PC-9 (cell line): Measurements from ENCODE around the gene CAMTA1. TPM values are rescaled to one million over a fixed set of nuclear protein-coding genes. Genes with fewer than 3 reads are reported as not detected.

Experiments used
- BruUV-seq: library from RNA; stranded (reverse); fragments of 400-500 nt; replicated peaks from 2 replicates; lab custom pipeline; 2021; lab: Mats Ljungman, UMichigan
- CTCF ChIA-PET: fragments of 300-600 bp; sonication (Branson Sonifier 250); formaldehyde crosslinking; loops from one replicate; lab custom pipeline; 2022; ENCODE audit warnings: antibody characterized with exemption; lab: Charles Lee
- POLR2A ChIA-PET: fragments of 300-600 bp; sonication (Branson Sonifier 250); formaldehyde crosslinking; loops from one replicate; lab custom pipeline; 2022; ENCODE audit warnings: antibody characterized with exemption; ENCODE audit not compliant: unreplicated experiment; lab: Charles Lee
- DNase-seq, 2 experiments: peaks; one replicate each; pipeline versions ENCODE4 v3.0.0 to v3.0.0-alpha.2; 2015 to 2022; ENCODE audit warnings: mixed read lengths in 1 of 2
- H2AFZ ChIP-seq: fragments of 200-600 bp; sonication (generic); 2 replicates; pipeline ENCODE4 v1.8.1; 2017; ENCODE audit warnings: antibody characterized with exemption
- H3F3A ChIP-seq: fragments of 200-600 bp; sonication (generic); 2 replicates; pipeline ENCODE4 v1.8.1; 2017; ENCODE audit warnings: antibody characterized with exemption, mild to moderate bottlenecking, low read depth; ENCODE audit not compliant: insufficient read depth
- H3K27ac ChIP-seq: fragments of 200-600 bp; sonication (generic); 2 replicates; pipeline ENCODE4 v1.6.1; 2016; ENCODE audit warnings: mixed run types
- H3K27me3 ChIP-seq: fragments of 200-600 bp; sonication (generic); 2 replicates; pipeline ENCODE4 v1.6.1; 2016; ENCODE audit warnings: low read depth, mixed run types; ENCODE audit not compliant: insufficient read depth
- H3K36me3 ChIP-seq: fragments of 200-600 bp; sonication (generic); 2 replicates; pipeline ENCODE4 v1.6.1; 2016; ENCODE audit warnings: low read depth, mixed run types
- H3K4me1 ChIP-seq: fragments of 200-600 bp; sonication (generic); replicated peaks from 2 replicates; pipeline ENCODE4 v1.6.1; 2016; ENCODE audit warnings: mixed run types; ENCODE audit not compliant: insufficient read depth
- H3K4me2 ChIP-seq: fragments of 200-600 bp; sonication (generic); 2 replicates; pipeline ENCODE4 v1.6.1; 2017; ENCODE audit warnings: mixed run types
- H3K4me3 ChIP-seq: fragments of 200-600 bp; sonication (generic); 2 replicates; pipeline ENCODE4 v1.6.1; 2016; ENCODE audit warnings: mixed run types
- H3K79me2 ChIP-seq: fragments of 200-600 bp; sonication (generic); 2 replicates; pipeline ENCODE4 v1.6.1; 2017; ENCODE audit warnings: low read depth, mixed run types
- H3K9me2 ChIP-seq: fragments of 200-600 bp; sonication (generic); 2 replicates; pipeline ENCODE4 v1.8.1; 2017; ENCODE audit warnings: mild to moderate bottlenecking; ENCODE audit not compliant: insufficient read depth
- H3K9me3 ChIP-seq: fragments of 200-600 bp; sonication (generic); 2 replicates; pipeline ENCODE4 v1.8.1; 2016; ENCODE audit warnings: low read depth; ENCODE audit not compliant: insufficient read depth
- H4K20me1 ChIP-seq: fragments of 200-600 bp; sonication (generic); 2 replicates; pipeline ENCODE4 v1.8.1; 2017; ENCODE audit not compliant: insufficient read depth
- EZH2 ChIP-seq: fragments of 200-600 bp; sonication (generic); IDR thresholded peaks from 2 replicates; pipeline ENCODE4 v1.8.0; 2017; ENCODE audit warnings: antibody characterized with exemption, low read depth
- intact Hi-C: fragments of 100-400 bp; cut with micrococcal nuclease; formaldehyde crosslinking; loops from one replicate; pipeline ENCODE4 v1.10.0; 2022; ENCODE audit not compliant: unreplicated experiment
- total RNA-seq: library from RNA; stranded (reverse); gene quantifications from 2 replicates; pipeline ENCODE4 v1.2.3, GENCODE V29; 2021
- TF ChIP-seq, protein P1 (sequence below): fragments of 200-600 bp; sonication (generic); conservative IDR thresholded peaks from 2 replicates; pipeline ENCODE4 v1.6.1; 2017; ENCODE audit warnings: mixed run types, antibody characterized with exemption, mild to moderate bottlenecking, moderate library complexity

Gene CAMTA1
- total RNA-seq, 1 experiment from 2014 or later, result 72.3 TPM

DNA sequence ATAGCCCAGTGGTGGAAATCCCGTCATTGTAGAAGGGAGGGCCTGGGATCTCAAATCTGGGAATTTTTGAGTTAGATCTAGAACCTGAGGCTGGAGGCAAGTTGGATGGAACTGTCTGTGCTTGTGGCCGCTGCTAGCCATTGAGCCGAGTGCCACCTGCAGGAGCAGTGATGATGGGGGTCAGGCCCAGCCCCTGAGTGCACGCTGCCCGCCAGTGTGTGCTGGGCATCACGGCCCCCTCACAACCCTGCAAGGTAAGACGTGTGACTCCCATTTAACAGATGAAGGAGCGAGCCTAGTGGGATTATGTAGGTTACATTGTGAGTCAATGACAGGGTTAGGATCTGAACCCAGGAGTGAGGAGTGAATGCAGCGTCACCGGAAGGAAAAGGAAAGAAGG, 407.2 kb downstream of the CAMTA1 start:
- Histone ChIP-seq H4K20me1 (no peaks in the 10 kb centered on the region), H3F3A (no peaks in the 10 kb centered on the region), H3K4me1 (no peaks in the 10 kb centered on the region), H3K9me3 (no peaks in the 10 kb centered on the region), H3K27me3 (peaks cover 36% of the 10 kb centered on the region), H3K36me3 (no peaks in the 10 kb centered on the region), H3K4me2 (no peak overlapping the region), H3K79me2 (no peaks in the 10 kb centered on the region), H3K9me2 (no peaks in the 10 kb centered on the region), H3K4me3 (no peak overlapping the region), H2AFZ (no peak overlapping the region), H3K27ac (no peak overlapping the region)
- ChIA-PET POLR2A (no interaction called here), CTCF (no interaction called here)
- TF ChIP-seq EZH2, result no peak
- no peak for DNase-seq
- BruUV-seq, result no TSS peak
- intact Hi-C loops, result no loop called here

GRCh38 chr1:7196036-7196911, 411.0 kb downstream of the CAMTA1 start:
- Histone ChIP-seq H2AFZ (no peak overlapping the region), H3K4me3 (no peak overlapping the region), H3K4me2 (no peak overlapping the region), H3K27ac (no peak overlapping the region), H3K27me3 (peaks cover 36% of the 10 kb centered on the region), H3K4me1 (no peaks in the 10 kb centered on the region), H3F3A (no peaks in the 10 kb centered on the region), H3K9me2 (no peaks in the 10 kb centered on the region), H4K20me1 (no peaks in the 10 kb centered on the region), H3K36me3 (no peaks in the 10 kb centered on the region), H3K9me3 (no peaks in the 10 kb centered on the region), H3K79me2 (no peaks in the 10 kb centered on the region)
- no TSS peak for BruUV-seq
- ChIA-PET CTCF (no interaction called here), POLR2A (no interaction called here)
- no peak for DNase-seq
- no peak for TF ChIP-seq EZH2
- TF ChIP-seq, protein P1, sequence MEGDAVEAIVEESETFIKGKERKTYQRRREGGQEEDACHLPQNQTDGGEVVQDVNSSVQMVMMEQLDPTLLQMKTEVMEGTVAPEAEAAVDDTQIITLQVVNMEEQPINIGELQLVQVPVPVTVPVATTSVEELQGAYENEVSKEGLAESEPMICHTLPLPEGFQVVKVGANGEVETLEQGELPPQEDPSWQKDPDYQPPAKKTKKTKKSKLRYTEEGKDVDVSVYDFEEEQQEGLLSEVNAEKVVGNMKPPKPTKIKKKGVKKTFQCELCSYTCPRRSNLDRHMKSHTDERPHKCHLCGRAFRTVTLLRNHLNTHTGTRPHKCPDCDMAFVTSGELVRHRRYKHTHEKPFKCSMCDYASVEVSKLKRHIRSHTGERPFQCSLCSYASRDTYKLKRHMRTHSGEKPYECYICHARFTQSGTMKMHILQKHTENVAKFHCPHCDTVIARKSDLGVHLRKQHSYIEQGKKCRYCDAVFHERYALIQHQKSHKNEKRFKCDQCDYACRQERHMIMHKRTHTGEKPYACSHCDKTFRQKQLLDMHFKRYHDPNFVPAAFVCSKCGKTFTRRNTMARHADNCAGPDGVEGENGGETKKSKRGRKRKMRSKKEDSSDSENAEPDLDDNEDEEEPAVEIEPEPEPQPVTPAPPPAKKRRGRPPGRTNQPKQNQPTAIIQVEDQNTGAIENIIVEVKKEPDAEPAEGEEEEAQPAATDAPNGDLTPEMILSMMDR, result no peak
- intact Hi-C loops, result no loop called here

- ChIA-PET CTCF (no interaction called here), POLR2A (no interaction called here)
- BruUV-seq, result no TSS peak
- intact Hi-C loops, result no loop called here
- Histone ChIP-seq H3K9me3 (no peaks in the 10 kb centered on the region), H3K27me3 (peaks cover 17% of the 10 kb centered on the region), H3F3A (no peaks in the 10 kb centered on the region), H3K4me1 (no peaks in the 10 kb centered on the region), H3K9me2 (no peaks in the 10 kb centered on the region), H3K4me2 (no peak overlapping the region), H4K20me1 (no peaks in the 10 kb centered on the region), H3K79me2 (no peaks in the 10 kb centered on the region), H2AFZ (no peak overlapping the region), H3K36me3 (no peaks in the 10 kb centered on the region), H3K27ac (no peak overlapping the region), H3K4me3 (no peak overlapping the region)
- TF ChIP-seq, protein P1, result no peak
- no peak for TF ChIP-seq EZH2
- no peak for DNase-seq
These were observed 413.4 kb downstream of the CAMTA1 start for GRCh38 chr1:7198664-7199063.
